Astrocyte (in vitro differentiated cells and primary cell): ENCODE results near the gene UBE2Q1. TPM values are rescaled to one million over a fixed set of nuclear protein-coding genes. Genes with fewer than 3 reads are reported as not detected.

Experiments
- DNase-seq: peaks from one replicate; pipeline ENCODE4 v3.0.0-alpha.2; 2010; ENCODE audit warnings: low read depth
- FAIRE-seq: peaks from 2 replicates; lab custom pipeline; 2011; peaks lifted over from hg19 to GRCh38; lab: Jason Lieb, UNC
- H2AFZ ChIP-seq: 2 replicates; pipeline ENCODE4 v1.6.0; 2012; ENCODE audit warnings: low read depth, low read length, inconsistent platforms
- H3K27ac ChIP-seq: 2 replicates; pipeline ENCODE4 v1.5.1; 2011; ENCODE audit warnings: low read depth, low read length, inconsistent platforms
- H3K27me3 ChIP-seq: 2 replicates; pipeline ENCODE4 v1.6.0; 2011; ENCODE audit warnings: low read length, inconsistent platforms; ENCODE audit not compliant: insufficient read depth
- H3K36me3 ChIP-seq: 2 replicates; pipeline ENCODE4 v1.5.1; 2011; ENCODE audit warnings: low read length, inconsistent platforms; ENCODE audit not compliant: insufficient read depth
- H3K4me1 ChIP-seq: 2 replicates; pipeline ENCODE4 v1.5.1; 2011; ENCODE audit warnings: low read length, inconsistent platforms; ENCODE audit not compliant: insufficient read depth
- H3K4me2 ChIP-seq: 2 replicates; pipeline ENCODE4 v1.6.0; 2012; ENCODE audit warnings: low read length, inconsistent platforms
- H3K4me3 ChIP-seq: 2 replicates; pipeline ENCODE4 v1.5.1; 2011; ENCODE audit warnings: low read depth, mild to moderate bottlenecking, low read length, inconsistent platforms; ENCODE audit not compliant: insufficient read depth
- H3K79me2 ChIP-seq: 2 replicates; pipeline ENCODE4 v1.6.0; 2012; ENCODE audit warnings: mild to moderate bottlenecking, low read length, inconsistent platforms; ENCODE audit not compliant: insufficient read depth
- H3K9ac ChIP-seq: 2 replicates; pipeline ENCODE4 v1.6.0; 2012; ENCODE audit warnings: mild to moderate bottlenecking, low read length, inconsistent platforms
- H3K9me3 ChIP-seq: 2 replicates; pipeline ENCODE4 v1.5.1; 2012; ENCODE audit warnings: low read depth, mild to moderate bottlenecking, low read length, inconsistent platforms; ENCODE audit not compliant: insufficient read depth
- H4K20me1 ChIP-seq: 2 replicates; pipeline ENCODE4 v1.6.0; 2012; ENCODE audit warnings: low read length, inconsistent platforms; ENCODE audit not compliant: insufficient read depth
- H3K27ac Mint-ChIP-seq: one replicate; pipeline ENCODE4 v1.8.0; 2021; ENCODE audit warnings: mild to moderate bottlenecking, mixed read lengths; ENCODE audit not compliant: unreplicated experiment
- H3K27me3 Mint-ChIP-seq: one replicate; pipeline ENCODE4 v1.8.0; 2021; ENCODE audit warnings: low read depth, mixed read lengths; ENCODE audit not compliant: unreplicated experiment
- H3K36me3 Mint-ChIP-seq: one replicate; pipeline ENCODE4 v1.8.0; 2021; ENCODE audit warnings: low read depth, mixed read lengths; ENCODE audit not compliant: unreplicated experiment
- H3K4me1 Mint-ChIP-seq: one replicate; pipeline ENCODE4 v1.8.0; 2021; ENCODE audit warnings: low read depth, mixed read lengths; ENCODE audit not compliant: unreplicated experiment
- H3K4me3 Mint-ChIP-seq: one replicate; pipeline ENCODE4 v1.8.0; 2021; ENCODE audit warnings: mild to moderate bottlenecking, moderate library complexity, mixed read lengths; ENCODE audit not compliant: unreplicated experiment
- H3K9me3 Mint-ChIP-seq: one replicate; pipeline ENCODE4 v1.8.0; 2021; ENCODE audit warnings: mild to moderate bottlenecking, mixed read lengths; ENCODE audit not compliant: unreplicated experiment
- EZH2 ChIP-seq: IDR thresholded peaks from 2 replicates; pipeline ENCODE4 v1.6.1; 2012; ENCODE audit warnings: mild to moderate bottlenecking, low read length, inconsistent platforms; ENCODE audit not compliant: insufficient read depth
- total RNA-seq: library from RNA; stranded (reverse); gene quantifications from 2 replicates; pipeline ENCODE4 v1.2.1, GENCODE V29; 2021
- TF ChIP-seq, protein P1 (sequence below): IDR thresholded peaks from 2 replicates; pipeline ENCODE4 v1.5.1; 2011; ENCODE audit warnings: low read depth, mild to moderate bottlenecking, inconsistent platforms, low read length, moderate library complexity; ENCODE audit not compliant: insufficient read depth

Gene UBE2Q1
- total RNA-seq, 1 donor from 2014 or later = 85.4 TPM

- DNase-seq (no peak), FAIRE-seq (no peak)
- H3K36me3 ChIP-seq = no peaks in the 10 kb centered on the region
- H3K4me1 Mint-ChIP-seq = no peaks in the 10 kb centered on the region
- no peaks in the 10 kb centered on the region for H3K36me3 Mint-ChIP-seq
- H3K27me3 Mint-ChIP-seq = peaks cover 74% of the 10 kb centered on the region
- H3K27ac Mint-ChIP-seq = no peak overlapping the region
- no peaks in the 10 kb centered on the region for H3K4me1 ChIP-seq
- no peak overlapping the region for H2AFZ ChIP-seq
- no peak overlapping the region for H3K27ac ChIP-seq
- H3K9me3 Mint-ChIP-seq = peaks cover 21% of the 10 kb centered on the region
- no peak overlapping the region for H3K4me3 Mint-ChIP-seq
- TF ChIP-seq, protein P1, sequence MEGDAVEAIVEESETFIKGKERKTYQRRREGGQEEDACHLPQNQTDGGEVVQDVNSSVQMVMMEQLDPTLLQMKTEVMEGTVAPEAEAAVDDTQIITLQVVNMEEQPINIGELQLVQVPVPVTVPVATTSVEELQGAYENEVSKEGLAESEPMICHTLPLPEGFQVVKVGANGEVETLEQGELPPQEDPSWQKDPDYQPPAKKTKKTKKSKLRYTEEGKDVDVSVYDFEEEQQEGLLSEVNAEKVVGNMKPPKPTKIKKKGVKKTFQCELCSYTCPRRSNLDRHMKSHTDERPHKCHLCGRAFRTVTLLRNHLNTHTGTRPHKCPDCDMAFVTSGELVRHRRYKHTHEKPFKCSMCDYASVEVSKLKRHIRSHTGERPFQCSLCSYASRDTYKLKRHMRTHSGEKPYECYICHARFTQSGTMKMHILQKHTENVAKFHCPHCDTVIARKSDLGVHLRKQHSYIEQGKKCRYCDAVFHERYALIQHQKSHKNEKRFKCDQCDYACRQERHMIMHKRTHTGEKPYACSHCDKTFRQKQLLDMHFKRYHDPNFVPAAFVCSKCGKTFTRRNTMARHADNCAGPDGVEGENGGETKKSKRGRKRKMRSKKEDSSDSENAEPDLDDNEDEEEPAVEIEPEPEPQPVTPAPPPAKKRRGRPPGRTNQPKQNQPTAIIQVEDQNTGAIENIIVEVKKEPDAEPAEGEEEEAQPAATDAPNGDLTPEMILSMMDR = no peak
- TF ChIP-seq EZH2 = peak; percentile 27
- peaks cover 12% of the 10 kb centered on the region for H3K9me3 ChIP-seq
- H3K9ac ChIP-seq = no peak overlapping the region
- no peaks in the 10 kb centered on the region for H4K20me1 ChIP-seq
- H3K79me2 ChIP-seq = no peaks in the 10 kb centered on the region
- H3K4me2 ChIP-seq = no peak overlapping the region
- H3K4me3 ChIP-seq = no peak overlapping the region
- H3K27me3 ChIP-seq = peaks cover 75% of the 10 kb centered on the region
Observed at GRCh38 chr1:154502744-154503115, 55.7 kb downstream of the UBE2Q1 start.

- Histone ChIP-seq H3K79me2 (no peaks in the 10 kb centered on the region), H3K36me3 (no peaks in the 10 kb centered on the region), H3K9ac (no peak within 1 kb of the TSS), H3K4me1 (no peaks in the 10 kb centered on the region), H2AFZ (no peak within 1 kb of the TSS), H3K4me3 (no peak within 1 kb of the TSS), H3K27me3 (peaks cover 75% of the 10 kb centered on the region), H3K27ac (no peak within 1 kb of the TSS), H4K20me1 (no peaks in the 10 kb centered on the region), H3K4me2 (peak within 1 kb of the TSS; percentile 33), H3K9me3 (peaks cover 12% of the 10 kb centered on the region)
- Mint-ChIP-seq H3K4me3 (no peak within 1 kb of the TSS), H3K27ac (no peak within 1 kb of the TSS), H3K4me1 (peaks cover under 1% of the 10 kb centered on the region), H3K27me3 (peaks cover 69% of the 10 kb centered on the region), H3K36me3 (no peaks in the 10 kb centered on the region), H3K9me3 (peaks cover 16% of the 10 kb centered on the region)
- no peak for DNase-seq
- no peak for FAIRE-seq
- TF ChIP-seq, protein P1 = no peak
- TF ChIP-seq EZH2 = peak; percentile 90
Observed at GRCh38 chr1:154502066-154502743, 56.3 kb downstream of the UBE2Q1 start, which contains the start of the genes SHE and TDRD10. Gene SHE (minus strand): TSS chr1:154502412. CDS start chr1:154502026, 386 bp downstream. Gene TDRD10 (plus strand): TSS chr1:154502219. CDS start chr1:154506904, 4,685 bp downstream.

GRCh38 chr1:154501423-154502065, 56.9 kb downstream of the UBE2Q1 start:
- no peak for DNase-seq
- Histone ChIP-seq H3K9me3 (peaks cover 12% of the 10 kb centered on the region), H2AFZ (no peak overlapping the region), H3K27me3 (peaks cover 74% of the 10 kb centered on the region), H4K20me1 (no peaks in the 10 kb centered on the region), H3K79me2 (no peaks in the 10 kb centered on the region), H3K4me2 (peak overlapping the region; percentile 33), H3K9ac (no peak overlapping the region), H3K27ac (no peak overlapping the region), H3K4me1 (no peaks in the 10 kb centered on the region), H3K36me3 (no peaks in the 10 kb centered on the region), H3K4me3 (no peak overlapping the region)
- Mint-ChIP-seq H3K27ac (no peak overlapping the region), H3K36me3 (no peaks in the 10 kb centered on the region), H3K4me3 (no peak overlapping the region), H3K27me3 (peaks cover 63% of the 10 kb centered on the region), H3K4me1 (peaks cover 7% of the 10 kb centered on the region), H3K9me3 (peaks cover 16% of the 10 kb centered on the region)
- no peak for FAIRE-seq
- TF ChIP-seq, protein P1 = no peak
- TF ChIP-seq EZH2 = peak; percentile 94
